GM12878 (cell line): ENCODE data around the gene COL15A1. TPM values are rescaled to one million over a fixed set of nuclear protein-coding genes. Genes with fewer than 3 reads are reported as not detected.

Experiments
- ATAC-seq: fragments of 200-7000 bp; cut with Tn5 transposase; 3 replicates; pipeline ENCODE4 v1.9.1; 2020; ENCODE audit warnings: mild to moderate bottlenecking, moderate library complexity
- BruUV-seq: library from RNA; stranded (reverse); fragments of 400-500 nt; replicated peaks from 2 replicates; lab custom pipeline; 2021; lab: Mats Ljungman, UMichigan
- CTCF ChIA-PET: fragments of 300-600 bp; sonication (Branson Sonifier 250); formaldehyde crosslinking; extraction: SDS; loops from one replicate; lab custom pipeline; 2021; ENCODE audit warnings: inconsistent platforms; lab: Yijun Ruan, JAX
- POLR2A ChIA-PET: fragments of 350-600 bp; formaldehyde crosslinking; extraction: SDS; loops from one replicate; lab custom pipeline; 2021; ENCODE audit warnings: inconsistent platforms; lab: Charles Lee
- RAD21 ChIA-PET: fragments of 300-600 bp; sonication (Branson Sonifier 250); formaldehyde crosslinking; loops from one replicate; lab custom pipeline; 2023; ENCODE audit warnings: antibody characterized with exemption; ENCODE audit not compliant: unreplicated experiment; lab: Charles Lee
- SMC1A ChIA-PET: fragments of 300-600 bp; sonication (Branson Sonifier 250); formaldehyde crosslinking; loops from one replicate; lab custom pipeline; 2023; ENCODE audit not compliant: unreplicated experiment, uncharacterized antibody; lab: Charles Lee
- DNase-seq: peaks from one replicate; pipeline ENCODE4 v3.0.0-alpha.2; 2011; ENCODE audit warnings: low read depth, low spot score
- FAIRE-seq: peaks from 3 replicates; lab custom pipeline; 2011; peaks lifted over from hg19 to GRCh38; lab: Jason Lieb, UNC
- H2AFZ ChIP-seq: 2 replicates; pipeline ENCODE4 v1.6.0; 2011; ENCODE audit warnings: low read depth, low read length, control low read depth; ENCODE audit not compliant: control insufficient read depth
- H3K27ac ChIP-seq: 2 replicates; pipeline ENCODE4 v1.5.1; 2011; ENCODE audit warnings: control low read depth; ENCODE audit not compliant: control insufficient read depth, insufficient read depth
- H3K27me3 ChIP-seq, 2 experiments: replicated peaks in 1 of 2; 2 replicates each; pipeline versions ENCODE4 v1.6.0 to v1.6.1; 2011; ENCODE audit warnings: low read length in 1 of 2; ENCODE audit not compliant: control insufficient read depth in 2 of 2, insufficient read depth in 2 of 2
- H3K36me3 ChIP-seq, 2 experiments: 2 replicates each; pipeline ENCODE4 v1.5.1; 2011; ENCODE audit warnings: low read length in 1 of 2; ENCODE audit not compliant: control insufficient read depth in 2 of 2, insufficient read depth in 2 of 2
- H3K4me1 ChIP-seq: 2 replicates; pipeline ENCODE4 v1.6.1; 2011; ENCODE audit warnings: mild to moderate bottlenecking, low read length, moderate library complexity, mixed read lengths; ENCODE audit not compliant: control insufficient read depth, insufficient read depth
- H3K4me2 ChIP-seq: 2 replicates; pipeline ENCODE4 v1.6.0; 2011; ENCODE audit warnings: control low read depth; ENCODE audit not compliant: control insufficient read depth, insufficient read depth
- H3K4me3 ChIP-seq: fragments of 200-600 bp; sonication (generic); 2 replicates; pipeline ENCODE4 v1.5.1; 2016
- H3K79me2 ChIP-seq: 2 replicates; pipeline ENCODE4 v1.6.0; 2011; ENCODE audit warnings: low read length; ENCODE audit not compliant: control insufficient read depth, insufficient read depth
- H3K9ac ChIP-seq: 2 replicates; pipeline ENCODE4 v1.8.0; 2011; ENCODE audit warnings: low read length, control low read depth, mixed read lengths; ENCODE audit not compliant: control insufficient read depth, insufficient read depth
- H3K9me3 ChIP-seq: replicated peaks from 3 replicates; pipeline ENCODE4 v1.5.1; 2011; ENCODE audit warnings: mild to moderate bottlenecking, low read length; ENCODE audit not compliant: control insufficient read depth, insufficient read depth
- H4K20me1 ChIP-seq: 2 replicates; pipeline ENCODE4 v1.6.0; 2011; ENCODE audit not compliant: control insufficient read depth, insufficient read depth
- BMI1 ChIP-seq: fragments of 450-650 bp; IDR thresholded peaks from 2 replicates; pipeline ENCODE4 v1.6.1; 2016; ENCODE audit warnings: mild to moderate bottlenecking, moderate library complexity, borderline replicate concordance
- EP300 ChIP-seq, 2 experiments: fragments of 150-350 bp in 1 of 2; IDR thresholded peaks; 2 replicates each; pipeline ENCODE4 v1.6.1; 2011 to 2012; ENCODE audit warnings: low read depth in 2 of 2, low read length in 2 of 2, borderline replicate concordance in 1 of 2, improper control_type of control experiment in 1 of 2, inconsistent platforms in 1 of 2; ENCODE audit not compliant: control insufficient read depth in 1 of 2
- NBN ChIP-seq: fragments of 450-650 bp; IDR thresholded peaks from 2 replicates; pipeline ENCODE4 v1.6.1; 2016
- NFIC ChIP-seq: IDR thresholded peaks from 2 replicates; pipeline ENCODE4 v1.6.1; 2012; ENCODE audit warnings: low read depth, mild to moderate bottlenecking, inconsistent platforms, low read length, moderate library complexity
- PAX8 ChIP-seq: fragments of 450-650 bp; IDR thresholded peaks from 2 replicates; pipeline ENCODE4 v1.6.1; 2017; ENCODE audit warnings: mild to moderate bottlenecking, moderate library complexity
- PBX3 ChIP-seq: IDR thresholded peaks from 2 replicates; pipeline ENCODE4 v1.6.1; 2011; ENCODE audit warnings: mild to moderate bottlenecking, low read depth, low read length, moderate library complexity; ENCODE audit not compliant: insufficient replicate concordance
- PML ChIP-seq: IDR thresholded peaks from 2 replicates; pipeline ENCODE4 v1.6.1; 2012; ENCODE audit warnings: low read length, inconsistent platforms
- SP1 ChIP-seq: IDR thresholded peaks from one replicate; pipeline ENCODE4 v1.6.1; 2011; ENCODE audit warnings: low read depth, low read length
- YBX1 ChIP-seq: fragments of 450-650 bp; IDR thresholded peaks from 2 replicates; pipeline ENCODE4 v1.6.1; 2016; ENCODE audit warnings: antibody characterized with exemption
- WGBS: methylation state at CpG from one replicate; pipeline ENCODE4 v1.1.6; 2016; ENCODE audit warnings: low lambda C conversion rate; ENCODE audit not compliant: insufficient replicate concordance, insufficient coverage; ENCODE audit errors: missing lambda C conversion rate; 5-methylcytosine and 5-hydroxymethylcytosine counted together
- in situ Hi-C: fragments of 300-500 bp; cut with MboI; formaldehyde crosslinking; loops from 9 replicates; pipeline ENCODE4 v1.14.3; 2018; ENCODE audit warnings: mixed read lengths
- intact Hi-C: fragments of 100-400 bp; cut with micrococcal nuclease; formaldehyde crosslinking; loops from one replicate; pipeline ENCODE4 v1.14.2; 2022; ENCODE audit not compliant: unreplicated experiment
- polyA plus RNA-seq, 11 experiments: library from polyadenylated mRNA; depleted of rRNA in 4 of 11; unstranded in 6 of 11; stranded (reverse) in 5 of 11; fragments of >200 nt; fragmentation: Nextera tagmentation in 4 of 11; fragmentation: Illumina TruSeq in 1 of 11; extraction: Ambion mirVana in 4 of 11; extraction: Trizol in 1 of 11; gene quantifications; 1 replicate in 1 of 11; 2 replicates in 10 of 11; pipeline versions ENCODE4 v1.2.1 to v1.2.3, GENCODE V29; 2011 to 2016; ENCODE audit warnings: inconsistent platforms in 2 of 11, missing spikeins in 2 of 11, low read depth in 1 of 11
- total RNA-seq, 4 experiments: library from RNA; depleted of rRNA in 3 of 4; stranded (reverse); fragments of >200 nt in 3 of 4; fragmentation: Illumina TruSeq in 1 of 4; extraction: Trizol in 1 of 4; gene quantifications; 2 replicates each; pipeline versions ENCODE4 v1.2.1 to v1.2.3, GENCODE V29; 2013 to 2021

Gene COL15A1
- total and polyA plus RNA-seq, 10 of the 15 experiments (the other 5 are each of a cell fraction or from before 2014, with no cell fraction given): 0.01 to 0.28 (median 0.06) TPM; not detected in 2

- WGBS: 50% methylated on average over 3 of the region's 3 CpGs
- Histone ChIP-seq H4K20me1 (no peaks in the 10 kb centered on the region), H3K4me2 (no peak overlapping the region), H3K4me1 (no peaks in the 10 kb centered on the region), H3K9me3 (no peaks in the 10 kb centered on the region; the same call in 2 of the 3 replicates)
- ChIA-PET SMC1A (no interaction called here), POLR2A (no interaction called here), CTCF (no interaction called here)
- DNase-seq: no peak
- TF ChIP-seq NBN (no peak), EP300 (IDR thresholded peaks at IDR 0.05; ENCODE audit: borderline replicate concordance in 1 of 2, control insufficient read depth in 1 of 2, low read depth in 2 of 2, low read length in 2 of 2) (no peak), YBX1 (no peak), PAX8 (no peak)
- TF ChIP-seq, all 136 proteins: peak for 0
- no peaks in the 10 kb centered on the region for H3K79me2 ChIP-seq
- no TSS peak for BruUV-seq
- H3K27ac ChIP-seq: no peak overlapping the region
- ATAC-seq: no peak
- no peak overlapping the region for H3K9ac ChIP-seq
- no peak overlapping the region for H3K4me3 ChIP-seq
- intact Hi-C loops: no loop called here
- RAD21 ChIA-PET: no interaction called here
- in situ Hi-C loops: no loop called here
- peaks cover 0 to 8% of the 10 kb centered on the region in 2 experiments; a peak in 3 of 4 replicates for H3K27me3 ChIP-seq
- H3K36me3 ChIP-seq: no peaks in the 10 kb centered on the region
- no peak for FAIRE-seq
- H2AFZ ChIP-seq: no peak overlapping the region
Observed at GRCh38 chr9:98894761-98895160, 48.9 kb upstream of the COL15A1 start.

DNA sequence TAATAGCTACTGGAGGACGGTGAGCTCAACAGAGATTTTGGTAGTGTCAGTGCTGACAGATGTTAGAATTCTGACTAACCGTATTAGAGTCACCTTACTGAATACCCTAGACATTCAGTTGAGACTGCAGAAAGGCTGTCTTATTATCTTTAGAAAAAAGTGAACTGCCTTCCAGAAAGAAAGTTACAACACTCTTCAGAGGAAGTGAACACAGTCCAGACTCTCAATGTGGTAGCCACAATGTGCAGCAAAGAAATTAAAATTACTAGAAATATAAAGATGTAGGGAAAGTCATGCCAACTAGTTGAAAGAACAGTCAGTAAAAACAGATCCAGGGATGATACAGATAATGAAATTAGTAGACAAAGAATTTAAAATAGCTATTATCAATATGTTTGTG, 47.1 kb upstream of the COL15A1 start:
- in situ Hi-C loops (no loop called here), intact Hi-C loops (no loop called here)
- H3K4me1 ChIP-seq: no peaks in the 10 kb centered on the region

More for the DNA sequence above, 47.1 kb upstream of the COL15A1 start:
- Histone ChIP-seq H3K9me3 (no peaks in the 10 kb centered on the region; the same call in 2 of the 3 replicates), H4K20me1 (no peaks in the 10 kb centered on the region), H3K9ac (no peak overlapping the region), H2AFZ (no peak overlapping the region), H3K27ac (no peak overlapping the region), H3K4me3 (no peak overlapping the region), H3K36me3 (no peaks in the 10 kb centered on the region), H3K4me2 (no peak overlapping the region), H3K79me2 (no peaks in the 10 kb centered on the region), H3K27me3 (peaks cover 0 to 8% of the 10 kb centered on the region in 2 experiments; a peak in 3 of 4 replicates)
- ChIA-PET POLR2A (no interaction called here), CTCF (no interaction called here), RAD21 (no interaction called here), SMC1A (no interaction called here)
- no peak for DNase-seq
- BruUV-seq: no TSS peak
- no peak for FAIRE-seq
- 36% methylated on average over 2 of the region's 2 CpGs for WGBS
- no peak for ATAC-seq
- TF ChIP-seq BMI1 (no peak), NFIC (no peak), PBX3 (no peak), SP1 (no peak), PML (no peak)
